Measurements from ENCODE around the gene LPO. TPM values are rescaled to one million over a fixed set of nuclear protein-coding genes. Genes with fewer than 3 reads are reported as not detected.

Gene LPO
- total RNA-seq, 1 donor from 2014 or later: not detected

DNA sequence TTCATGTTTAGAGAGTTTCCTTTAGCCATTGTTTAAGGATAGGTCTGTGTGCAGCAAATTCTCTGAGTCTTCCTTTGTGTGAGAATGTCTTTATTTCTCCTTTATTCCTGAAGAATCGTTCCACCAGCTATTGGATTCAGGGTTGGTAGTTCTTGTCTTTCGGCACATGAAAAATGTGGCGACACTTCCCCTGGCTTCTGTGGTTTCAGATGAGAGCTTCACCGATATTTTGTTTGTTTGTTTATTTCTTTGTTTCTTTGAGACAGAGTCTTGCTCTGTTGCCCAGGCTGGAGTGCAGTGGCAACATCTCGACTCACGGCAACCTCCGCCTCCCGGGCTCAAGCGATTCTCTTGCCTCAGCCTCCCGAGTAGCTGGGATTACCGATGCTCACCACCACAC, 23.8 kb downstream of the LPO start:
- no peak for DNase-seq (ENCODE audit: low read depth, low spot score)

DNA sequence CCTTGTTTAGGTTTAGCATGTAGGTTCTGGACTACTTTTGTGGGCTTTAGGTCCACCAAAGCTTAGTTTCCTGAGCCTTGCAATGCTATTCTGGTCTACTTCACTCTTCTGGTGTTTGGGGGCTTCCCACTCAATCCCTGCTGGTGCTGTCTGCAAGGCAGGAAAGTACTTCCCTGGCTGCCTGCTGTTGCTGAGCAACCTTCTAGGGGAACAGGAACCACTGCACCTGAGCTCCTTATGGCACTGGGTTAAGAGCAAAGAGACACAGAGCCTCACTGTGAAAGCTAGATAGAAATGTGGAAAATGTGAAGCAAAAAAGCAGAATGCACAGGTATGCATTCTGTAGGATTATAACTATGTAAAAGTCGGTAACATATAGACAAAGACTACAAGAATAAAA, 25.4 kb downstream of the LPO start:
- DNase-seq (ENCODE audit: low read depth, low spot score): no peak

DNA sequence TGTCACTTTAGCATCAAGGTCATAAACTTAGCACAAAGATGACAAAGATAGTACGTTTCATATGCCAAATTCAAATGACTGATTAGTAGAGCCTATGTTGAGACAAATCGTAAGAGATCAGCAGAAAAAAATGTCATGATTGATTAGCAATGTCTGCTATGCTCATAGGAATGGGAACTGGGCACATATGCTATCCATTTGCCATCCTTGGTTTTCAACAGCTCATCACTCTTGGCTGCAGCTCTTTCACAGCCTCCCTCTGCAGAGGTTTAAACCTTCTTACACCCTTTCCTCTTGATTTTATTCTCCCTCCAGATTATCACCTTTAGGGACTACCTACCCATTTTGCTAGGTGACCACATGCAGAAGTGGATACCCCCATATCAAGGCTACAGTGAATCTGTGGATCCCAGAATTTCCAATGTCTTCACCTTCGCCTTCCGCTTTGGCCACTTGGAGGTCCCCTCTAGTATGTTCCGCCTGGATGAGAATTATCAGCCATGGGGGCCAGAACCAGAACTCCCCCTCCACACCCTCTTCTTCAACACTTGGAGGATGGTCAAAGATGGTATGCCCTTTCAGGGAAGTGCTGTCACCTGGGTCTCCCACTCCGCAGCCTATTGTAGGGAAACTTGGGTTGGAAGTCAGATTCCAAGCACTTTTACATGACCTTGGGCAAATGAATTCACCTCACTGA, 26.2 kb downstream of the LPO start:
- no peak for DNase-seq (ENCODE audit: low read depth, low spot score)

DNA sequence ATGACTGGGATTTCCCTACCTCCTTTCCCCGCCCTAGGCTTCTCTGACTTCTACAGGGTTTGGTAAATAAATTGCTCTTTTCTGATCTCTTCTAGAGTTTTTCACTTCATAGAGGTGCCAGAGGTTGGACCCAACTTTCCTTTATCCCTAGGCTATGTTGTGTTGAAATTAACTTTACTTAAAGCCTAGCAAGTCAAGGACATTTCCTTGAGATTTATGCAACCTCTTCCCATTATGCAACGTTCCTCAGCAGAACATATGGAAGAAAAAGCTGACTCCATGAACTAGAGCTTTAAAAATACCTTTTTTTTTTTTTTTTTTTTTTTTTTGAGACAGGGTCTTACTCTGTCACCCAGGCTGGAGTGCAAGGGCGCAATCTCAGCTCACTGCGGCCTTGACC, 26.9 kb downstream of the LPO start:
- no peak for DNase-seq (ENCODE audit: low read depth, low spot score)

DNA sequence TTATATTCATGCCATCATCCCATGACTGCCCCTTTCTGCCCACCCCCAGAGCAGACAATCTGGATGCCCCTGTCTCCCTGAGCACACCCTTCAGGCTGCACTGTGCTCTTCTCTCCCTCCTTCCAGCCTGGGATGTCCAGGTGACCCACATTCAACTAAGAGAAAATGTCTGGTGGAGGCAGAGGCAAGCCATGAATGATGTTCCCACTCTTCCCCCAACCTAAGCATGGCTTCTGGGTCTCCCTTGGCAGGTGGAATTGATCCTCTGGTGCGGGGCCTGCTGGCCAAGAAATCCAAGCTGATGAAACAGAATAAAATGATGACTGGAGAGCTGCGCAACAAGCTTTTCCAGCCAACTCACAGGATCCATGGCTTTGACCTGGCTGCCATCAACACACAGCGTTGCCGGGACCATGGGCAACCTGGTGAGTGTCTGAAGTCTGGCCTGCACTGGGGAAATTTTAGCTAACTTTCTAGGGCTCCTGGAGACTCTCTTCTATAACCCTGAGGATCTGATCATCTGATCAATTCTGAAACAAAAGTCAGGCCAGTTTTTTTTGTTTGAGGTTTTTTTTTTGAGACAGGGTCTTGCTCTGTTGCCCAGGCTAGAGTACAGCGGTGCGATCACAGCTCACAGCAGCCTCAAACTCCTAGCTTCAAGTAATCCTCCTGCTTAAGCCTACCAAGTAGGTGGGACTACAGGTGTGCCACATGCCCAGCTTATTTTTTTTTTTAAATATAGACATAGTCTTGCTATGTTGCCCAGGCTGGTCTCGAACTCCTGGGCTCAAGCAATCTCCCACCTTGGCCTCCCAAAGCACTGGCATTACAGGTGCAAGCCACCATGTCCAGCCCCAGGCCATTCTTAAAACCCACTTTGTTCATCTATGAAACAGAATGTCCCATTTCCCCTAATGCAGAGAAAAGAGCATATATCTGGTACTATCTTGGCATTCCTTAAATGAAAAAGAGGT, 27.8 kb downstream of the LPO start:
- DNase-seq (ENCODE audit: low read depth, low spot score): no peak

DNA sequence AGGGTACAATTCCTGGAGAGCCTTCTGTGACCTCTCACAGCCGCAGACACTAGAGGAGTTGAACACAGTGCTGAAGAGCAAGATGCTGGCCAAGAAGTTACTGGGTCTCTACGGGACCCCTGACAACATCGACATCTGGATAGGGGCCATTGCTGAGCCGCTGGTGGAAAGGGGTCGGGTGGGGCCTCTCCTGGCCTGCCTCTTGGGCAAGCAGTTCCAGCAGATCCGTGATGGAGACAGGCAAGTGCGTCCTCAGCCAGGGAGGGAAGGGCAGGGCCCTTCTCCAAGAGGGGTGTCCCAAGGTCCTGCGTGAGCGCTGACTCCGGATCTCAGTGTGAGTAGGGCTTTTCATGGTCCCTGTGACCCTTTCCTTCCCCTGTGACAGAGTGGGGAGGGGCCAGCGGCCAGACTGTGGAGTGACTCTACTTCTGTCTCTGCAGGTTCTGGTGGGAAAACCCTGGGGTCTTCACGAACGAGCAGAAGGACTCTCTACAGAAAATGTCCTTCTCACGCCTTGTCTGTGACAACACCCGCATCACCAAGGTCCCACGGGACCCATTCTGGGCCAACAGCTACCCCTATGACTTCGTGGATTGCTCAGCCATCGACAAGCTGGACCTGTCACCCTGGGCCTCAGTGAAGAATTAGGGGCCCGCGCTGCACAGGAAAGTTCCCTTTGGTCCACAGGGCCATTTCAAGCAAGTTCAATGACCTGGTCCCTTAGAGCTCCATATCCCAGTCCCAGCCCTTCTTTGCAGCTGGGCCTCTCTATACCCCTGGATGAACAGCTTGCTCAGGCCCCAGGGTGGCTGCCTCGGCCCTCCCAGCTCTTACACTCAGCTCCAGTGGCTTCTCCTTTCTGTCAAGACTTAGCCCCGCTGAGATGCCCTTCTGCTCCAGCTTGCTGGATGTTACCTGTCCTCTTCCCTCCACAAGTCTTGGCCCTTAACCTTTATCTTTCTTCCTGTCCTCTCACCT, 29.3 kb downstream of the LPO start:
- no peak for DNase-seq (ENCODE audit: low read depth, low spot score)

DNA sequence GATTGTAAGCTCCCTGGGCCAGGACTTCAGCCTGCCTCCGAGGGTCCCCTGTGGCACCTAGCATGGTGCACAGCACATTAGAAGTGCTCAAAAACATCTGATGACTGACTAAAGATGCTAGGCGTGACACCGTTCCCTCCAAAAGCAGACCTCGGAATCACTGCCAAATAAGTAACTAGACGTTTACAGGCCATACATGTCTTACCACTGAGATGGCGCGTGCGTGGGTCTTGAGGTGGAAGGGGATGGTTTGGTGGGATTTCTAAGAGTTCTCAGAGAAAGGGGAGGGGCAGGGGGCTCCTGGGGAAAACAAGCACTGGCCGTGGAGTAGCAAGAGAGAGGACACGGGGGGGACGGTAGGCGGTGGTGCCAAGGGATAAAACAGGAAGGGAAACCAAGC, 29.9 kb downstream of the LPO start:
- no peak for DNase-seq (ENCODE audit: low read depth, low spot score)

DNA sequence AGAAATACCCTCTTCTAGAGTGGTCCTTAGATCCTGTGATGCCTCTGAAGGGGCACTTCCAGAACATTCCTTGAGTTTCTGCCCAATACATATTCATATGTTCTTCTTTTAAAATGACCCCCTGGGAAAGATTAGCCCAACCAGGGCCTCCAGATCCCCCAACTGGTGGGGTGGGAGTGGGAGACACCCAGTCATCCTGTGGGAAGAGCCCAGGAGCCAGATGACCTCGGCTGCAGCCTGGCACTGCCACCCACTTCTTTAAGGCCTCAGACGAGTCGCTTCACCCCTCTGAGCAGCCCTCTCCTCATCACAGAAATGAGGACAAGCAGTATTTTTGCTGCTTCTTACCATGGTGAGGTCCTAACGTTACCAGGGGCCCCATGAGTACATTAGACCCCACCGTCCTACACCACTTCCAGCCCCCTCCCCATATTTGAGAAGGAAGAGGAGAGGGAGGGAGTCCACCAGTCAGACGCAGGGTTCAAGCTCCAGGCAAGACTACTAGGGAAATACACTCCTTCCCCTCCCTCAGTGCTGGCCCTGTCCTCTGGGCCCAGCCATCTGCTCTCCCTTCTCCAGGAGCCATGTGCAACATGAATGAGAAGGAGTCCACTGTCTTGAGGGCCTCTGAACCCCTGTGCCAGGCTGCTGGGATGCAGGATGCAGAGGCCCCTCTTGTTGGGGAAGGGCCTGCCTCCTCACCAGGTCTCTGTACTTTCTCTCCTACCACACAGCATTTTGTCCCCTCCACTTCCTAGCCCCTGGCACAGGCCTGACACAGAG, 30.6 kb downstream of the LPO start:
- no peak for DNase-seq (ENCODE audit: low read depth, low spot score)

DNA sequence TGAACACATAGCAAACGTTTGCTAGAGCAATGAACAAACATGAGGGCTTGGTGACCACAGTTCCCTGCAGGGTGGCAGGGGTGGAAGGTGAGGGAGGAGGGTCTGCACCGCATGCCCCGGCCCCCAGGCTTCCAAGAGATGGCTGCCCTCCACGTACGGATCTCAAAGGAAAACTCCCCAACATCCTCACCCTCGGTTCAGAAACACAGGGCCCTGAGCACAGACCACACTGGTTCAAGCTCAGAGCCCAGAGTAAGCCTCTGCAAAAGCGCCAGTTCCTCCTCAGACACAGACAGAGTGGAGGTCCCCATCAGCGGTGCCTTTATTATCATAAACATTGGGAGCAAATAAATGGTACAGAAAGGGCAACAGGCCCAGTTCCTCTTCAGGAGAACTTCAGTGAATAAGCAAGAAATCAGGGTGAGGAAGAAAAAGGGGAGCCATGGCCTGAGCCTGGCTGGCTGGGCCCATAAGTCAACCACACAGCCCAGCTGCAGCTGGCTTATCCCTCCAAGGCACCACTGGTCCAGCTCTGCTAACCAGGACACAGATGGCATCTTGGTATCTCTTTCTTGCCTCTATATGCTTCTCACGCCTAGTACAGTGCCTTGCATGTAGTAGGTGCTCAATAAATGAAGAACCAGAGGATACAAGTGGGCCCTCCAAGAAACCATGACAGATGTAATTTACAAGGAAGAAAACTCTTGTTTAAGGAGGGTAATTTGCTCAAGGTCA, 31.3 kb downstream of the LPO start:
- no peak for DNase-seq (ENCODE audit: low read depth, low spot score)

DNA sequence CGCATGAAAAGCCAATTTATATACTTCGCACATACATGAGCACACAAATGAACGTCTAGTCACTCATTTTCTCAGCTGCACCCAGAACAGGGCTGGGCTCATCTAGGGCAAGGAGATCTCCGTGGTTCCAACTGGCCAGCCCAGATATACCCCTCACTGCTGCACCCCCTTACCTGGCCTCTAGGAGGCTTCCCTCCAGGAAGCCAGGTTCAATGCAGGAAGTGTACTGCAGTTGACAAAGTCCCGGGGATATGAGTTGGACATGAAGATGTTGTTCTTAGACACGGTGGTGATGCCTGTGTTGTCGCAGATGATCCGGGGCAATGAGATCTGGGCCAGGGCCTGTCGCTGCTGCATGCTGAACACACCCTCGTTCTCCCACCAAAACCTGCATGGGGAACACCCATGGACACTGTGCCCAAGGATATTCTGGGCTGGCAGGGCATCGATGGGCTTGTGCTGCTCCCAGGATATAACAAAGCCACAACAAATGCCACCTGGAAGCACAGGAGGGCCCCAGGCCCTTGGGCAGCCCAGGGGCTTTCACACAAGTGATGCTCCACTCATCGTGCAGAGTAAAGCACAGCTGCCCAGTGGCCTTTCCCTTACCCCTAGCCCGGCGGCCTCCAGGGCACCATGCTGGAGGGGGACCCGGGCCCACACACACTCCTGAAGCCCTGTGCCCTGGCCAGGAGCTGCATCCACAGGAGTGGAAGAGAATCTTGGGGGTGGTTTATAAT, 32.3 kb downstream of the LPO start:
- DNase-seq (ENCODE audit: low read depth, low spot score): no peak

DNA sequence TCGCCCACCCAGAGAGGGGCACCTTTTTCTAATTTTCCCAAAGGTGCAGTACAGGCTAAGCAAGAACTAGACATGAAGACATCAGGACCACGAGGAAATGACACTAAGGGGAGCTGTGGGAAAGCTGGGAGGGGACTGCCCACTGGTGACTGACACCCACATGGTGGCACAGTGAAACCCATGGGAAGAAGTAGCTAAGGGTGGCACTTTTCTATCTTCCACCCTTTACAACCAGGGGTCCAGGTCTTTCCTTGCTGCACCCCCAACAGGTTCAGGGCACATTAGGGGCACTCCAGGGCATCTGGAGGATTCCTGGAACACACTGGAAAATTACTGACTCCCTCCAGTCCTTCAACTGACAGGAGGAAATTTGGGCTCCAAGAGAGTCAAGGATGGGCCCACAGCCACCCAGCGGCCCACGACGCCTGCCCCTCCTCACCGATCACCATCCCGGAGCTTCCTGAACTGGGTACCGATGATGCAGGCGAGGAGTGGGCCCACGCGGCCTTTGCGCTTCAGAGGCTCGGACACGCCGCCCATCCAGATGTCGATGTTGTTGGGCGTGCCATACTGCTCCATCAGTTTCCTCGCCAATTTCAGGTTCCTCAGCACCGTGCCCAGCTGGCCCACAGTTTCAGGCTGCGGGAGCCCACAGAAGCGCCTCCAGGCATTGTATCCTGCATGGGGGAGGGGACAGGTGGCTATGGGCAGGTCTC, 33.0 kb downstream of the LPO start:
- no peak for DNase-seq (ENCODE audit: low read depth, low spot score)

DNA sequence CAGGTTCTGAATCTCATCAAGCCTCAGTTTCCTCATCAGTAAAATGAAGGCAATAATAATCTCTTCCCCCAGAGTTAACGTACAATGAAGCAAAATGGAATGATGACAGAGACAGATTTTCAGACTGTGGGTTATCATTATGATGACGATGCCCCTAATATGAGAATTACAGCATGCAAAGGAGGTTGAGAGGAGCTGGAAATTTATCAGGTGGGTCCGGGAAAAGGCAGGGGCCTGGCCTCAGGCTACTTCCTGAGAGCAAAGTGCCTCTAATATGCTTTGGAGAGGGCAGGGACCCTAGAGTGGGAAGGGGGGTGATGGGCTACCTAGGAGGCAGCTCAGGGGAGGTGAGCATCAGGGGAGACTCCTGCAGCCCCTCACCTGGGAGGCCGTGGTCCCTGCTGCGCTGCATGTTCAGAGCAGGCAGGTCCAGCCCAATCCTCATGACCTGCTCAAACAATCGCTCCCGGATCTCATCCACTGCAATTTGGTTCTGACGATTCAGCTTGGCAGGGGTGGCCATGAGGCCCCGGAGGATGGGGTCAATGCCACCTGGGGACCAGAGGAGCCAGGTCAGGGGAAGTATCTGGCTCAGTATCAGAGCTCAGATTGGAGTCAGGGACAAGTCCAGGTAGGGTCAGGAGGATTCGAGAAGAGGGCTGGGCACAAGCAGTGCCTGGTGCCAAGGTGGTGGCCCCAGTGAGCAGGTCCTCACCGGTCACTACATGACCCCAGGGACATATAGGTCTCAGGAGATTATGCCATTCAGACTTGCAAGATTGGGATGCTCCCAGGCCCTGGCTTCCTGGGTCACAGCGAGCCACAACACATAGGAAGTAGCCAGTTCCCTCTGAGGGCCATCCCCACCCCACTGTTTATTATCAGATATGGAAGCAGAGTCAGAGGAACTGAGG, 34.2 kb downstream of the LPO start:
- no peak for DNase-seq (ENCODE audit: low read depth, low spot score)

DNA sequence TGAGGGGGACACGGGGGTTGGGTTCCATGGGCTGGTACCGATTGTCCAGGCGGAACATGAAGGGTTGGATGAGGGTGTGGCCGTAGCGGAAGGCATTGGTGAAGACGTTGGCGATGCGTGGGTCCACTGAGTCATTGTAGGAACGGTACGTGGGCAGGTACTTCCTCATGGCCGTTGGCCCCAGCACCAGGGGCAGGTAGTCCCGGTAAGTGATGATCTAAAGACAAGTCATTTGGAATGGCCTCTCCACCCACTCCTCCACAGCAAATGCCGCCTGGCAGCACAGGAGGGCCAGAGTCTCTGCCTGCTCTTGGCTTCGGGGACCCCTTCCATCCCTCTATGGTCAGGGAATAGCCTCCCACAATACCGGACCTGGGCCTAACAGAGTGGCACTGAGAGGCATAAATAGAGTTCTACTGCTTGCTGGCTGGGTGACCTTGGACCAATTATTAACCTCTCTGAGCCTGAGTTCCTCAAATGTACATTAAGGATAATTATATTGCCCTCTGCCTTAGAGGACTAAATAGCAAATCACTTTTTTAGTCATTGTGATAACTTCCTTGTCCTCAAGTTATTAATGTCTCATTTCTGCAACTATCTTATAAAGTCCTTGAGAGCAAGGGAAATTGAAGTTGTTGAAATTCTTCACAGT, 35.2 kb downstream of the LPO start:
- DNase-seq (ENCODE audit: low read depth, low spot score): no peak

DNA sequence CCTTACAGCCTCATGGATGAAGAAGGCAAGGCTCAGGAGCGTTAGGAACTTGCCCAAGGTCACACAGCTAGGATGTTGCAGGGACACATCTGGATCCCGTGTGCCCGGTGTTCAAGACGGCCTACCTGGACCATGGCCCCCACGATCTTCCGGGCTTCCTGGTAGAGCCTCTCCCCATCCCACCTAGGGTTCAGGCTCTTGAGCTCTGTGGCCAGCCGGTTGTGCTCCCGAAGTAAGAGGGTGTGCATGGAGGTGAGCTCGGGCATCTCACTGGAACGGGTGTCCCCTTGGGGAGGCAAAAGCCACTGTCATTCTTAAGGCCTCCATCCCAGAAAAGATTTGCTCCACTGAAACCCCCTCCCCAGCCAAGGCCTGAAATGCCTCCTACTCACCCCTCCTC, 37.0 kb downstream of the LPO start:
- no peak for DNase-seq (ENCODE audit: low read depth, low spot score)

DNA sequence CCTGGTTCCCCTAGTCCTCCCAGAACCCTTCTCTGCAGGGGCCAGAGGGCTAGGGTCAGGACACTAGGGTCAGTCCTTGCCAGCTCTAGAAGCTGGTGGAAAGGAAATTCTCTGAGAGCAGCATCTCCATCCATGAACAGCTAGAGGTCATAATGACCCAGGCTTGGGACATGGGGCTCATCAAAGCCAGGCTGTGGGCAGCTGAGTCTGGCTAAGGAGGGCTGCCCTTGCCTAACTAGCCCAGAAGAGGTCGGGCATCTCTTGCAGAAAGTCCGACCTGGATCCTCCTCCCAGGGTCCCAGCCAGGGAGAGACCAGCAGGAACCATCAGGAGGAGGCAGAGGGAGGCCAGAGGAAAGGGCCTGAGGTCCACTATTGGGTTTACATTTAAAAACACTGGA, 38.0 kb downstream of the LPO start:
- no peak for DNase-seq (ENCODE audit: low read depth, low spot score)

DNA sequence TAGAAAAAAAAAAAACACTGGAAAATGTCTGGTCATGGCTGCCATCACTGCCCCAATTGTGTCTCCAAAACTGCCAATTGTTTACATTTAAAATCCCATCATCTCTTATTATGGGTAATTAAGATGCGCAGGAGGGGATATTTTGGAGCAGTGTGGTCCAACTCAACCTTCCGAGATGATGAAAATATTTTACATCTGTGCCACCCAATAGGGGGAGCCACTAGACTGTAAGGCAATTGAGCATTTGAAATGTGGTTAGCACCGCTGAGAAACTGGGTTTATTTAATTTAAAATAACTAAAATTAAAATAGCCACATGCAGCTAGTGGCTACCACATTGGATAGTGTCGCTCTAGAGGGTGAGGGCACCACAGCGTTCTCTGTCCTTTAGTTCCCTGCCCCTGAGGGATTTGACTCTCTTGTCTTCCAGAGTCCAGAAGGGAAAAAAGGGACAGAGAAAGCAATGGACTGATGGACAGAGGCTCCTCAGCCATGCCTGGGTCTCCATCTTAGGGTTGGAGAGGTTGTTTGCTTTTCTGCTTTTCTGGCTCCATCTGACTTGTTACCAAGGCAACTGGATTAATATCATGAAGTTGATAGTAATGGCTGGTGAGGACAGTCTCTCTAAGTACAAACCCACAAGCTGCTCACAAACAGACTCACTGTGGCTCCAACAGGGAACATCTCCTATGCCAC, 38.9 kb downstream of the LPO start:
- DNase-seq (ENCODE audit: low read depth, low spot score): no peak

Data from pulmonary artery endothelial cell (primary cell).